HL-60 (cell line): ENCODE data around the gene POU2F2.

ENCODE experiments used
- DNase-seq, 2 experiments: peaks; one replicate each; pipeline ENCODE4 v3.0.0-alpha.2; 2010 to 2020; ENCODE audit warnings: low read depth in 1 of 2, low spot score in 1 of 2
- H3K27ac ChIP-seq: fragments of 250-450 bp; sonication (Bioruptor Pico); replicated peaks from 2 replicates; pipeline ENCODE4 v1.5.1; 2020; ENCODE audit warnings: mild to moderate bottlenecking, moderate library complexity
- H3K27me3 ChIP-seq: fragments of 250-450 bp; sonication (Bioruptor Pico); 2 replicates; pipeline ENCODE4 v1.5.1; 2021; ENCODE audit warnings: mild to moderate bottlenecking, moderate library complexity; ENCODE audit not compliant: insufficient read depth, poor library complexity, severe bottlenecking
- H3K4me3 ChIP-seq: replicated peaks from 2 replicates; pipeline ENCODE4 v1.5.1; 2011; ENCODE audit warnings: mild to moderate bottlenecking, control low read depth, low read length; ENCODE audit not compliant: insufficient read depth
- GABPA ChIP-seq: IDR thresholded peaks from 2 replicates; pipeline ENCODE4 v1.6.1; 2012; ENCODE audit warnings: low read depth
- POLR2AphosphoS5 ChIP-seq: IDR thresholded peaks from 2 replicates; pipeline ENCODE4 v1.6.1; 2012; ENCODE audit warnings: low read depth
- SPI1 ChIP-seq: IDR thresholded peaks from 2 replicates; pipeline ENCODE4 v1.6.1; 2012; ENCODE audit warnings: low read depth, mild to moderate bottlenecking, borderline replicate concordance
- TF ChIP-seq, protein P1 (sequence below): IDR thresholded peaks from 2 replicates; pipeline ENCODE4 v1.6.1; 2012; ENCODE audit warnings: low read depth; ENCODE audit not compliant: insufficient replicate concordance
- TF ChIP-seq, protein P2 (sequence below): IDR thresholded peaks from one replicate; pipeline ENCODE4 v1.5.1; 2011; ENCODE audit warnings: low read length, control low read depth, inconsistent platforms; ENCODE audit not compliant: insufficient read depth

Gene POU2F2

DNA sequence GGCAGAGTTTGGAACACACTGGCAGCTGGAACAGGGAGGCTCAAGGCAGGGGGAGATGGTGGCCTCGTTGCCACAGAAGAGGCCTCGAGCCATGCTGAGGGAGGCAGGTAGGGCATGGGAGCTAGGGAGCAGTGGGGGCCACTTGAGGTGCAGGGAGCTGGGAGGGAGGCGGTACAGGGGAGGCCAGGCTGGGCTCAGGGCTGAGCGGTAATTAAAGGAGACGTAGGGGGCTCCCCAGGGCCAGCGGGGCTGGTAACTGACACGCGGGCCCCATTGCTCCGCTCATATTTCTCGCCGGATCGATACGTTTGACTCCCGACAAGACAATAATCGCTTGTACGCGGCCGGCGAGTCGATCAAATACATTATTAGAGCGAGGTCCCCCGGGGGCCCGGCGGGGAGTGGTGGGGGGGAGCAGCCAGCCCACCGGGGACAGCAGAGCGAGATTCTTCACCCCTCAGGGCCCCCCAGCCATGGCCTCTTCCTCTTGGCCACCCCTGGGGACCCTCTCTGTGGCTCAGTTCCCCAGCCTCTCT lies 2.4 kb upstream of the POU2F2 start:
- no peak for DNase-seq
- TF ChIP-seq, protein P1, sequence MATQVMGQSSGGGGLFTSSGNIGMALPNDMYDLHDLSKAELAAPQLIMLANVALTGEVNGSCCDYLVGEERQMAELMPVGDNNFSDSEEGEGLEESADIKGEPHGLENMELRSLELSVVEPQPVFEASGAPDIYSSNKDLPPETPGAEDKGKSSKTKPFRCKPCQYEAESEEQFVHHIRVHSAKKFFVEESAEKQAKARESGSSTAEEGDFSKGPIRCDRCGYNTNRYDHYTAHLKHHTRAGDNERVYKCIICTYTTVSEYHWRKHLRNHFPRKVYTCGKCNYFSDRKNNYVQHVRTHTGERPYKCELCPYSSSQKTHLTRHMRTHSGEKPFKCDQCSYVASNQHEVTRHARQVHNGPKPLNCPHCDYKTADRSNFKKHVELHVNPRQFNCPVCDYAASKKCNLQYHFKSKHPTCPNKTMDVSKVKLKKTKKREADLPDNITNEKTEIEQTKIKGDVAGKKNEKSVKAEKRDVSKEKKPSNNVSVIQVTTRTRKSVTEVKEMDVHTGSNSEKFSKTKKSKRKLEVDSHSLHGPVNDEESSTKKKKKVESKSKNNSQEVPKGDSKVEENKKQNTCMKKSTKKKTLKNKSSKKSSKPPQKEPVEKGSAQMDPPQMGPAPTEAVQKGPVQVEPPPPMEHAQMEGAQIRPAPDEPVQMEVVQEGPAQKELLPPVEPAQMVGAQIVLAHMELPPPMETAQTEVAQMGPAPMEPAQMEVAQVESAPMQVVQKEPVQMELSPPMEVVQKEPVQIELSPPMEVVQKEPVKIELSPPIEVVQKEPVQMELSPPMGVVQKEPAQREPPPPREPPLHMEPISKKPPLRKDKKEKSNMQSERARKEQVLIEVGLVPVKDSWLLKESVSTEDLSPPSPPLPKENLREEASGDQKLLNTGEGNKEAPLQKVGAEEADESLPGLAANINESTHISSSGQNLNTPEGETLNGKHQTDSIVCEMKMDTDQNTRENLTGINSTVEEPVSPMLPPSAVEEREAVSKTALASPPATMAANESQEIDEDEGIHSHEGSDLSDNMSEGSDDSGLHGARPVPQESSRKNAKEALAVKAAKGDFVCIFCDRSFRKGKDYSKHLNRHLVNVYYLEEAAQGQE = no peak
- TF ChIP-seq SPI1 (no peak), POLR2AphosphoS5 (no peak), GABPA (no peak)
- TF ChIP-seq, protein P2, sequence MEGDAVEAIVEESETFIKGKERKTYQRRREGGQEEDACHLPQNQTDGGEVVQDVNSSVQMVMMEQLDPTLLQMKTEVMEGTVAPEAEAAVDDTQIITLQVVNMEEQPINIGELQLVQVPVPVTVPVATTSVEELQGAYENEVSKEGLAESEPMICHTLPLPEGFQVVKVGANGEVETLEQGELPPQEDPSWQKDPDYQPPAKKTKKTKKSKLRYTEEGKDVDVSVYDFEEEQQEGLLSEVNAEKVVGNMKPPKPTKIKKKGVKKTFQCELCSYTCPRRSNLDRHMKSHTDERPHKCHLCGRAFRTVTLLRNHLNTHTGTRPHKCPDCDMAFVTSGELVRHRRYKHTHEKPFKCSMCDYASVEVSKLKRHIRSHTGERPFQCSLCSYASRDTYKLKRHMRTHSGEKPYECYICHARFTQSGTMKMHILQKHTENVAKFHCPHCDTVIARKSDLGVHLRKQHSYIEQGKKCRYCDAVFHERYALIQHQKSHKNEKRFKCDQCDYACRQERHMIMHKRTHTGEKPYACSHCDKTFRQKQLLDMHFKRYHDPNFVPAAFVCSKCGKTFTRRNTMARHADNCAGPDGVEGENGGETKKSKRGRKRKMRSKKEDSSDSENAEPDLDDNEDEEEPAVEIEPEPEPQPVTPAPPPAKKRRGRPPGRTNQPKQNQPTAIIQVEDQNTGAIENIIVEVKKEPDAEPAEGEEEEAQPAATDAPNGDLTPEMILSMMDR = no peak
- H3K27ac ChIP-seq = no peak overlapping the region
- peaks cover 8% of the 10 kb centered on the region for H3K27me3 ChIP-seq
- no peak overlapping the region for H3K4me3 ChIP-seq

DNA sequence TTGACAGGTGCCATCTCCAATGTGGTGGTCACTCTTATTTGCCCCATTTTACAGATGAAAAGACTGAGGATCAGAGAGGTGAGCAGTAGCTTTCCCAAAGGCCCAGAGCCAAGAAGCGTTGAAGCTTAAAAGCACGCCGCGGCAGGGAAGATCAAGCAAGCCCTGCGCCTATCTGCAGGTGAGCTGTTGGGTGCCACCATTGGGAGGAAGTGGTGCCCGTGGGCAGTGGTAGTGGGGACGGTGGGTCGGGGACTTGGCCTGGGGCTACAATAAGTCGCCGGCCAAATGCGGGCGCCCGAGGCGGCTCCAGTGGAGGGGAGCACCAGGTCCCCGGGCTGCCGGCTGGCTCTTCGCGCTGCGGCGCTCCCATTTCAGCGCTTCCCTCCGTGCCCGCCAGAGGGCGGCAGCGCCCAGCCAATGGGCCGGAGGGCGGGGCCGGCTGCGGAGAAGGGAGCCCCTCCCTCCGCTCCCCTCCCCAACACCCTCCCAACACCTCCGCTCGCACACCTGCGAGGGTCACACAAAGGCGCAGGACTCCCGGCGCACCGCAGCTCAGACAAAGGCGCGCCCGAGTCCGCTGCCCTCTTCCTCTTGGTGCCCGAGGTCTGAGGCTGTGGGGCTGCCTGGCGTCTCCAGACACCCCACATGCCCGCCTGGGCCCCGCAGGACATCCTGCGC lies 744 bp upstream of the POU2F2 start:
- Histone ChIP-seq H3K27me3 (peaks cover 8% of the 10 kb centered on the region), H3K27ac (no peak overlapping the region), H3K4me3 (peak overlapping the region; percentile 35)
- peak; percentile 49 for DNase-seq
- TF ChIP-seq, protein P1 = no peak
- TF ChIP-seq, protein P2 = peak; percentile 82
- TF ChIP-seq POLR2AphosphoS5 (no peak), GABPA (no peak), SPI1 (no peak)

DNA sequence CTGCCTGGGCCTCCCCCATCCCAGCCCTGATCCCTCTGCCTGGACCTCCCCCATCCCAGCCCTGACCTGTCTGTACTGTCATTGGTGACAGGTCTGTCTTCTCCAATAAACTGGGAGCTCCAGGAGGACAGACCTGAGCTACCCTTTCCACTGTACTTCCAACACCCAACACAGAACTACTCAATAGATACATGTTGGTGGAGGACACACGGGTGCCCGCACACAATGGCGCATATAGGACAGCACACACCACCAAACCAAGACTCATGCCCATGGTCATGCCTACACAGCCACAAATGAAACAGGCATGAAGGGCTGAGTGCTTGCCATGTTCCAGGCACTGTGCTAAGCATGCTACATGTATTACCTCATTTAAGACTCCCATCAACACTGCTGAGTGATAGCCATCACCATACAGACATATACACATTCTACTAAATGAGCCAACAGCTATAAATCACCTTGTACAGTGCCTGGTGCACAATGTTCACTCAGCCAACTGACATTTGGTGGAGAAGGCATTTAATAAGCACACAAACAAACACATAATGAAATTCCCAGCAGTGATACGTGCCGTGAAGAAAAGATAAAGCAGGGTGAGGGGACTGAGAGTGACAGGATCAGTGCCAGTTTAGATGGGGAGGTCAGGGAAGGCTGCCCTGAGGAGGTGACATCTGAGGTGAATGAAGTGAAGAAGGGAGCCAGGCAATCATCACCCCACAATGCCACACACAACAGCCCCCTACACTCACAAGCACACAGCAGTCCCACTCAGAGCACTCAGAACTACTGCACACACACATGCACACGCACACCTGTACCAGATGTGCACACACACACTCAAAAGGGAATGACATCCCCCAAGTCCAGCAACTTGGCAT lies 857 bp downstream of the POU2F2 start:
- Histone ChIP-seq H3K27ac (no peak overlapping the region), H3K27me3 (peaks cover 8% of the 10 kb centered on the region), H3K4me3 (peak overlapping the region; percentile 35)
- TF ChIP-seq POLR2AphosphoS5 = no peak
- TF ChIP-seq, protein P2 = no peak
- TF ChIP-seq GABPA = no peak
- no peak for DNase-seq
